K562 (cell line): ENCODE results near the gene ZSCAN21. TPM values are rescaled to one million over a fixed set of nuclear protein-coding genes. Genes with fewer than 3 reads are reported as not detected.
A peak's percentile ranks its signal among the peaks of the same experiment; 100 is the strongest.

Source experiments
- CHD4 ChIP-seq: fragments of 200-600 bp; sonication (generic); IDR thresholded peaks from 3 replicates; pipeline ENCODE4 v1.6.1; 2012; ENCODE audit warnings: low read depth, mild to moderate bottlenecking, mixed read lengths, low read length, inconsistent platforms; ENCODE audit not compliant: insufficient read depth, insufficient replicate concordance, poor library complexity, severe bottlenecking
- ETV5 ChIP-seq: sonication (generic); formaldehyde crosslinking; IDR thresholded peaks from 2 replicates; pipeline ENCODE4 v1.4.0; 2020; ENCODE audit warnings: low read depth, mild to moderate bottlenecking, missing genetic modification reagents
- LCOR ChIP-seq: sonication (generic); formaldehyde crosslinking; IDR thresholded peaks from 2 replicates; pipeline ENCODE4 v1.8.0; 2022; ENCODE audit warnings: mild to moderate bottlenecking, missing genetic modification reagents
- NCOR1 ChIP-seq: fragments of 450-650 bp; IDR thresholded peaks from 2 replicates; pipeline ENCODE4 v1.6.1; 2016; ENCODE audit warnings: mild to moderate bottlenecking, moderate library complexity
- NFIC ChIP-seq: fragments of 450-650 bp; IDR thresholded peaks from 2 replicates; pipeline ENCODE4 v1.6.1; 2017; ENCODE audit warnings: mild to moderate bottlenecking, inconsistent platforms
- TBL1XR1 ChIP-seq, 2 experiments: IDR thresholded peaks; 2 replicates each; pipeline ENCODE4 v1.6.1; 2012; ENCODE audit warnings: improper control_type of control experiment in 2 of 2, low read length in 2 of 2, mild to moderate bottlenecking in 1 of 2
- ZBTB40 ChIP-seq, 2 experiments: fragments of 450-650 bp in 1 of 2; sonication (generic) in 1 of 2; formaldehyde crosslinking in 1 of 2; IDR thresholded peaks; 2 replicates each; pipeline versions ENCODE4 v1.7.1 to v1.9.0; 2016 to 2022; ENCODE audit warnings: inconsistent platforms in 1 of 2, mild to moderate bottlenecking in 1 of 2, missing genetic modification reagents in 1 of 2
- polyA plus RNA-seq, 8 experiments: library from polyadenylated mRNA; depleted of rRNA in 4 of 8; stranded (reverse) in 5 of 8; unstranded in 3 of 8; fragments of >200 nt; fragmentation: Nextera tagmentation in 2 of 8; fragmentation: Illumina TruSeq in 1 of 8; extraction: Ambion mirVana in 2 of 8; extraction: Trizol in 1 of 8; gene quantifications; 2 replicates each; pipeline versions ENCODE4 v1.2.1 to v1.2.3, GENCODE V29; 2011 to 2014; ENCODE audit warnings: inconsistent platforms in 1 of 8, missing spikeins in 1 of 8
- total RNA-seq, 7 experiments: library from RNA; depleted of rRNA in 6 of 7; stranded (reverse); fragments of >200 nt in 6 of 7; fragmentation: Illumina TruSeq in 2 of 7; extraction: Trizol in 2 of 7; gene quantifications; 2 replicates each; pipeline versions ENCODE4 v1.2.1 to v1.2.3, GENCODE V29; 2011 to 2021; ENCODE audit warnings: low replicate concordance in 1 of 7

Gene ZSCAN21
- total and polyA plus RNA-seq, 9 of the 15 experiments (the other 6 are each of a cell fraction or from before 2014, with no cell fraction given) = 5.9 to 15.5 (median 13.2) TPM

- TF ChIP-seq ZBTB40 (IDR thresholded peaks at IDR 0.05) (no peak), ZBTB40 (CRISPR knock-in tag; IDR thresholded peaks at IDR 0.05) (no peak), LCOR (CRISPR knock-in tag) (no peak), NCOR1 (0 out of 2 replicates have a peak, but pooled peaks have one; percentile 7), NFIC (no peak; the same call in 1 of the 2 replicates), TBL1XR1 (IDR thresholded peaks at IDR 0.05; ENCODE audit: low read length in 2 of 2) (no peak), CHD4 (no peak), ETV5 (CRISPR knock-in tag) (peak; percentile 50; the same call in 1 of the 2 replicates)
Observed at GRCh38 chr7:100065452-100066186, 16.0 kb downstream of the ZSCAN21 start (continued).
